Loucy (cell line): Measurements from ENCODE around the gene GNB5.

ENCODE experiments used
- H2AFZ ChIP-seq: fragments of 200-600 bp; sonication (generic); 2 replicates; pipeline ENCODE4 v1.6.0; 2016; ENCODE audit warnings: antibody characterized with exemption, mild to moderate bottlenecking, low read length, moderate library complexity
- H3F3A ChIP-seq: fragments of 200-600 bp; 2 replicates; pipeline ENCODE4 v1.6.0; 2016; ENCODE audit warnings: antibody characterized with exemption, low read depth, mild to moderate bottlenecking
- H3K27me3 ChIP-seq: fragments of 200-600 bp; sonication (generic); 2 replicates; pipeline ENCODE4 v1.6.1; 2014; ENCODE audit warnings: low read length, mild to moderate bottlenecking; ENCODE audit not compliant: insufficient read depth, poor library complexity, severe bottlenecking
- H3K36me3 ChIP-seq: fragments of 200-600 bp; sonication (generic); 2 replicates; pipeline ENCODE4 v1.6.1; 2016; ENCODE audit warnings: low read length; ENCODE audit not compliant: insufficient read depth
- H3K4me1 ChIP-seq: fragments of 200-600 bp; sonication (generic); 2 replicates; pipeline ENCODE4 v1.5.1; 2014; ENCODE audit warnings: low read length, mild to moderate bottlenecking; ENCODE audit not compliant: insufficient read depth, poor library complexity, severe bottlenecking
- H3K4me2 ChIP-seq: fragments of 200-600 bp; sonication (generic); 2 replicates; pipeline ENCODE4 v1.6.0; 2014; ENCODE audit warnings: antibody characterized with exemption, low read length, low read depth, mild to moderate bottlenecking; ENCODE audit not compliant: poor library complexity, severe bottlenecking
- H3K4me3 ChIP-seq: fragments of 200-600 bp; sonication (generic); 2 replicates; pipeline ENCODE4 v1.5.1; 2014; ENCODE audit warnings: low read length, mild to moderate bottlenecking, mixed read lengths; ENCODE audit not compliant: poor library complexity, severe bottlenecking
- H3K79me2 ChIP-seq: fragments of 200-600 bp; sonication (generic); 2 replicates; pipeline ENCODE4 v1.6.1; 2014; ENCODE audit warnings: low read length; ENCODE audit not compliant: insufficient read depth
- H3K9ac ChIP-seq: fragments of 200-600 bp; sonication (generic); 2 replicates; pipeline ENCODE4 v1.6.0; 2014; ENCODE audit warnings: mild to moderate bottlenecking, low read depth, low read length, moderate library complexity; ENCODE audit not compliant: poor library complexity, severe bottlenecking
- H3K9me2 ChIP-seq: fragments of 200-600 bp; sonication (generic); replicated peaks from 2 replicates; pipeline ENCODE4 v1.6.1; 2016; ENCODE audit warnings: low read depth, low read length, mixed read lengths
- H3K9me3 ChIP-seq: fragments of 200-600 bp; sonication (generic); 2 replicates; pipeline ENCODE4 v1.6.1; 2014; ENCODE audit warnings: mild to moderate bottlenecking, antibody characterized with exemption, low read length, low read depth; ENCODE audit not compliant: insufficient read depth
- H4K20me1 ChIP-seq: fragments of 200-600 bp; sonication (generic); 2 replicates; pipeline ENCODE4 v1.6.0; 2014; ENCODE audit warnings: antibody characterized with exemption, low read length, mild to moderate bottlenecking; ENCODE audit not compliant: insufficient read depth, poor library complexity, severe bottlenecking
- EZH2phosphoT487 ChIP-seq: fragments of 200-600 bp; IDR thresholded peaks from 2 replicates; pipeline ENCODE4 v1.6.1; 2018; ENCODE audit warnings: antibody characterized with exemption, mild to moderate bottlenecking, moderate library complexity, borderline replicate concordance
- TF ChIP-seq, protein P1 (sequence below): fragments of 200-600 bp; sonication (generic); conservative IDR thresholded peaks from 2 replicates; pipeline ENCODE4 v1.5.1; 2014; ENCODE audit warnings: mild to moderate bottlenecking, antibody characterized with exemption, low read length

Gene GNB5

DNA sequence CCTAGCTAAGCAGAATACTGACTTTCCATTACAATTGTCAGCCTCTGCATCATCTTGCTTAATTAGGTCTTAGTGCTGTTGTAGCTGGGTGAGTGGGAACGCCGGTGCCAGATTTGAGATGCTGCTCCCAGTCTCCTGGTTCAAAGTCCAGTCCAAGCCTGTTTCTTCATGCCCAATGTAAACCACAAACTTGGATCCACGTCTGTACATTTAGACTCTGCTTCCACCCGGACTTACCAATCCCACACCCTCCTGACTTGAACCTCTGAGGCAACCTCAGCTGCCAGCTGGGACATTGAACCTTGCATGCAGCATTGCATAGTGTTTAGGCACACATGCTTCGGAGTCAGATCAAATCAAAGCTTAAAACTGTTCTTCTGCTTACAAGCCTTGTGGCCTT is 121.6 kb downstream of the GNB5 start:
- no peaks in the 10 kb centered on the region for H4K20me1 ChIP-seq
- peaks cover 3% of the 10 kb centered on the region; the same call in 1 of the 2 replicates for H3K36me3 ChIP-seq
- no peaks in the 10 kb centered on the region for H3K27me3 ChIP-seq
- no peaks in the 10 kb centered on the region for H3K9me2 ChIP-seq
- H3K4me1 ChIP-seq = no peaks in the 10 kb centered on the region
- no peak overlapping the region for H2AFZ ChIP-seq
- no peaks in the 10 kb centered on the region for H3K9me3 ChIP-seq
- no peaks in the 10 kb centered on the region for H3F3A ChIP-seq
- H3K4me2 ChIP-seq = no peak overlapping the region
- TF ChIP-seq, protein P1, sequence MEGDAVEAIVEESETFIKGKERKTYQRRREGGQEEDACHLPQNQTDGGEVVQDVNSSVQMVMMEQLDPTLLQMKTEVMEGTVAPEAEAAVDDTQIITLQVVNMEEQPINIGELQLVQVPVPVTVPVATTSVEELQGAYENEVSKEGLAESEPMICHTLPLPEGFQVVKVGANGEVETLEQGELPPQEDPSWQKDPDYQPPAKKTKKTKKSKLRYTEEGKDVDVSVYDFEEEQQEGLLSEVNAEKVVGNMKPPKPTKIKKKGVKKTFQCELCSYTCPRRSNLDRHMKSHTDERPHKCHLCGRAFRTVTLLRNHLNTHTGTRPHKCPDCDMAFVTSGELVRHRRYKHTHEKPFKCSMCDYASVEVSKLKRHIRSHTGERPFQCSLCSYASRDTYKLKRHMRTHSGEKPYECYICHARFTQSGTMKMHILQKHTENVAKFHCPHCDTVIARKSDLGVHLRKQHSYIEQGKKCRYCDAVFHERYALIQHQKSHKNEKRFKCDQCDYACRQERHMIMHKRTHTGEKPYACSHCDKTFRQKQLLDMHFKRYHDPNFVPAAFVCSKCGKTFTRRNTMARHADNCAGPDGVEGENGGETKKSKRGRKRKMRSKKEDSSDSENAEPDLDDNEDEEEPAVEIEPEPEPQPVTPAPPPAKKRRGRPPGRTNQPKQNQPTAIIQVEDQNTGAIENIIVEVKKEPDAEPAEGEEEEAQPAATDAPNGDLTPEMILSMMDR = no peak
- no peak overlapping the region for H3K9ac ChIP-seq
- no peak overlapping the region for H3K4me3 ChIP-seq
- no peaks in the 10 kb centered on the region for H3K79me2 ChIP-seq

DNA sequence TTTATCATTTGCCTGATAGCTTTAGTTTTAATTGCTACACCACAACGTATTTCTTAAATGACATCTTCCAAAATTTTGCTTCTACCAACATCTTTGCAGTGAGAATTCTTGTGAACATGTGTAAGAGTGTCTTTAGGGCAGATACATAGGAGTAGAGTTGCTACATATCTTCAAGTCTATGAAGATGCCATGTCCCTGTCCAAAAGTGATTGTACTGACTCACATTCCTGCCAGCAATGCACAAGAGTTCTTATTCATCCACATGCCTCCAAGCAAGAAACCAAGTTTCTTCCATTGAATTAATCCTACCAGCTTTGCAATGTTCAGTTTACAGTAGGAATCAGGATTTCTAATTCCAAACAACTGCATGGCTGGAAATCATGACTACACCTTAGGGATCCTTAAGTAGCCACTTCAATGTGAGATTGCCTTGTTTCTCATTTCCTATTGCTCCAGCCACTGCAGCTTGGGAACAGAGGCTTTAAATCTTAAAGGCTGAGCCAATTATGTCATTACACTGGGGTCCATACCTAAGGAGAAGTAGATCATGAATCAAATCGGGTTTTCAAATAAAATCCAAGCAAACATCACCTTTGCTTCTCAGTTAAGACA is 123.1 kb downstream of the GNB5 start:
- H3K27me3 ChIP-seq = no peaks in the 10 kb centered on the region

GRCh38 chr15:52067545-52067926 is 123.7 kb downstream of the GNB5 start:
- H3K36me3 ChIP-seq = peaks cover 18% of the 10 kb centered on the region; the same call in 1 of the 2 replicates
- H3F3A ChIP-seq = no peaks in the 10 kb centered on the region
- no peak overlapping the region for H3K9ac ChIP-seq
- no peaks in the 10 kb centered on the region for H3K27me3 ChIP-seq
- no peaks in the 10 kb centered on the region for H3K9me2 ChIP-seq
- no peaks in the 10 kb centered on the region for H3K9me3 ChIP-seq
- H3K4me1 ChIP-seq = no peaks in the 10 kb centered on the region
- no peaks in the 10 kb centered on the region for H4K20me1 ChIP-seq
- no peaks in the 10 kb centered on the region for H3K79me2 ChIP-seq
- no peak overlapping the region for H2AFZ ChIP-seq
- H3K4me2 ChIP-seq = no peak overlapping the region
- H3K4me3 ChIP-seq = no peak overlapping the region
- TF ChIP-seq, protein P1 = no peak
- no peak for TF ChIP-seq EZH2phosphoT487

More for the DNA sequence above, 123.1 kb downstream of the GNB5 start:
- Histone ChIP-seq H4K20me1 (no peaks in the 10 kb centered on the region), H3K9me3 (no peaks in the 10 kb centered on the region), H3K4me3 (no peak overlapping the region), H3K4me1 (no peaks in the 10 kb centered on the region), H3K4me2 (no peak overlapping the region), H3K79me2 (no peaks in the 10 kb centered on the region), H3K36me3 (peaks cover 12% of the 10 kb centered on the region; the same call in 1 of the 2 replicates), H3F3A (no peaks in the 10 kb centered on the region), H3K9me2 (no peaks in the 10 kb centered on the region), H3K9ac (no peak overlapping the region), H2AFZ (no peak overlapping the region)
- TF ChIP-seq, protein P1 = no peak
- no peak for TF ChIP-seq EZH2phosphoT487
